ENCODE measurements around the gene FHL5. TPM values are rescaled to one million over a fixed set of nuclear protein-coding genes. Genes with fewer than 3 reads are reported as not detected.

Gene FHL5
- total and polyA plus RNA-seq, 2 experiments from 2014 or later, result not detected

DNA sequence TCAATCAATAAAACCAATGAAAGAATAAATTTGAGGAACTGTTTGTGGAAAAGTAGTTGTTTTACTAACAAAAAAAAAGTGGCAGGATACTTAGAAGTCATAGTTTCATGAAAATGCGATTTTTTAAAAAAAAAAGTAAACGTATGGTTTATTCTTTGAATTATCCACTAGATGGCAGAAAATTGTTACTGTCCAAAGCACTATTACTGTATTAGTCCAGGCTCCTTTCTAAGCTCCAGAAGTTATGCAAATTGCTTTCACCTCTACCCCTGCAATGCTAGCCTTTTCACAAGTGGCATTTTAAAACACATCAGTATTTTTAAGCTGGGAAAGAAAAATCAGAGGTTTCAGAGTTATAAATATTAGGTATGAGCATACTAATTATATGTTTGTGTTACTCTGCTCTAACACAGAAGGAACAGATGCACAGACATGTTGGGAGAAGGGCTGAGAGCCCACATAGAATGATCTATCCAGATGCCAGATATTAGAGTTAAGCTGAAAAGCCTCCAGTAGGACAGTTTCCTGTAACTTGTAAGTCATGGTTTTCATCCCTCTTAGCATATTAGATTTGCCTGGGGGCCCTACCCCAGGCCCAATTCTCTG, 63.9 kb downstream of the FHL5 start:
- Mint-ChIP-seq H3K27ac (no peak overlapping the region), H3K36me3 (ENCODE audit: low read depth) (no peaks in the 10 kb centered on the region)
- ATAC-seq, result peak; percentile 48

More for the DNA sequence above, 63.9 kb downstream of the FHL5 start:
- Histone ChIP-seq H2AFZ (no peak overlapping the region), H3K27ac (ENCODE audit: low read depth) (no peak overlapping the region), H3K79me2 (replicated peaks; ENCODE audit: insufficient read depth) (no peaks in the 10 kb centered on the region), H3K4me1 (ENCODE audit: insufficient read depth) (no peaks in the 10 kb centered on the region; the same call in 1 of the 2 replicates), H4K20me1 (replicated peaks; ENCODE audit: insufficient read depth) (no peaks in the 10 kb centered on the region), H3F3A (replicated peaks; ENCODE audit: low read depth) (no peaks in the 10 kb centered on the region), H3K9me2 (ENCODE audit: insufficient read depth) (no peaks in the 10 kb centered on the region), H3K4me2 (no peak overlapping the region), H3K4me3 (no peak overlapping the region), H3K36me3 (ENCODE audit: insufficient read depth) (no peaks in the 10 kb centered on the region), H3K27me3 (ENCODE audit: insufficient read depth) (no peaks in the 10 kb centered on the region)
- H3K4me1 Mint-ChIP-seq, result no peaks in the 10 kb centered on the region
- H3K27me3 Mint-ChIP-seq (ENCODE audit: insufficient read depth, low read depth, poor library complexity), result no peaks in the 10 kb centered on the region
- no peak overlapping the region for H3K4me3 Mint-ChIP-seq
- peak; percentile 55 for DNase-seq (ENCODE audit: low spot score)
- TF ChIP-seq EZH2phosphoT487 (IDR thresholded peaks at IDR 0.05; ENCODE audit: unreplicated experiment), result no peak
- TF ChIP-seq, protein P1, sequence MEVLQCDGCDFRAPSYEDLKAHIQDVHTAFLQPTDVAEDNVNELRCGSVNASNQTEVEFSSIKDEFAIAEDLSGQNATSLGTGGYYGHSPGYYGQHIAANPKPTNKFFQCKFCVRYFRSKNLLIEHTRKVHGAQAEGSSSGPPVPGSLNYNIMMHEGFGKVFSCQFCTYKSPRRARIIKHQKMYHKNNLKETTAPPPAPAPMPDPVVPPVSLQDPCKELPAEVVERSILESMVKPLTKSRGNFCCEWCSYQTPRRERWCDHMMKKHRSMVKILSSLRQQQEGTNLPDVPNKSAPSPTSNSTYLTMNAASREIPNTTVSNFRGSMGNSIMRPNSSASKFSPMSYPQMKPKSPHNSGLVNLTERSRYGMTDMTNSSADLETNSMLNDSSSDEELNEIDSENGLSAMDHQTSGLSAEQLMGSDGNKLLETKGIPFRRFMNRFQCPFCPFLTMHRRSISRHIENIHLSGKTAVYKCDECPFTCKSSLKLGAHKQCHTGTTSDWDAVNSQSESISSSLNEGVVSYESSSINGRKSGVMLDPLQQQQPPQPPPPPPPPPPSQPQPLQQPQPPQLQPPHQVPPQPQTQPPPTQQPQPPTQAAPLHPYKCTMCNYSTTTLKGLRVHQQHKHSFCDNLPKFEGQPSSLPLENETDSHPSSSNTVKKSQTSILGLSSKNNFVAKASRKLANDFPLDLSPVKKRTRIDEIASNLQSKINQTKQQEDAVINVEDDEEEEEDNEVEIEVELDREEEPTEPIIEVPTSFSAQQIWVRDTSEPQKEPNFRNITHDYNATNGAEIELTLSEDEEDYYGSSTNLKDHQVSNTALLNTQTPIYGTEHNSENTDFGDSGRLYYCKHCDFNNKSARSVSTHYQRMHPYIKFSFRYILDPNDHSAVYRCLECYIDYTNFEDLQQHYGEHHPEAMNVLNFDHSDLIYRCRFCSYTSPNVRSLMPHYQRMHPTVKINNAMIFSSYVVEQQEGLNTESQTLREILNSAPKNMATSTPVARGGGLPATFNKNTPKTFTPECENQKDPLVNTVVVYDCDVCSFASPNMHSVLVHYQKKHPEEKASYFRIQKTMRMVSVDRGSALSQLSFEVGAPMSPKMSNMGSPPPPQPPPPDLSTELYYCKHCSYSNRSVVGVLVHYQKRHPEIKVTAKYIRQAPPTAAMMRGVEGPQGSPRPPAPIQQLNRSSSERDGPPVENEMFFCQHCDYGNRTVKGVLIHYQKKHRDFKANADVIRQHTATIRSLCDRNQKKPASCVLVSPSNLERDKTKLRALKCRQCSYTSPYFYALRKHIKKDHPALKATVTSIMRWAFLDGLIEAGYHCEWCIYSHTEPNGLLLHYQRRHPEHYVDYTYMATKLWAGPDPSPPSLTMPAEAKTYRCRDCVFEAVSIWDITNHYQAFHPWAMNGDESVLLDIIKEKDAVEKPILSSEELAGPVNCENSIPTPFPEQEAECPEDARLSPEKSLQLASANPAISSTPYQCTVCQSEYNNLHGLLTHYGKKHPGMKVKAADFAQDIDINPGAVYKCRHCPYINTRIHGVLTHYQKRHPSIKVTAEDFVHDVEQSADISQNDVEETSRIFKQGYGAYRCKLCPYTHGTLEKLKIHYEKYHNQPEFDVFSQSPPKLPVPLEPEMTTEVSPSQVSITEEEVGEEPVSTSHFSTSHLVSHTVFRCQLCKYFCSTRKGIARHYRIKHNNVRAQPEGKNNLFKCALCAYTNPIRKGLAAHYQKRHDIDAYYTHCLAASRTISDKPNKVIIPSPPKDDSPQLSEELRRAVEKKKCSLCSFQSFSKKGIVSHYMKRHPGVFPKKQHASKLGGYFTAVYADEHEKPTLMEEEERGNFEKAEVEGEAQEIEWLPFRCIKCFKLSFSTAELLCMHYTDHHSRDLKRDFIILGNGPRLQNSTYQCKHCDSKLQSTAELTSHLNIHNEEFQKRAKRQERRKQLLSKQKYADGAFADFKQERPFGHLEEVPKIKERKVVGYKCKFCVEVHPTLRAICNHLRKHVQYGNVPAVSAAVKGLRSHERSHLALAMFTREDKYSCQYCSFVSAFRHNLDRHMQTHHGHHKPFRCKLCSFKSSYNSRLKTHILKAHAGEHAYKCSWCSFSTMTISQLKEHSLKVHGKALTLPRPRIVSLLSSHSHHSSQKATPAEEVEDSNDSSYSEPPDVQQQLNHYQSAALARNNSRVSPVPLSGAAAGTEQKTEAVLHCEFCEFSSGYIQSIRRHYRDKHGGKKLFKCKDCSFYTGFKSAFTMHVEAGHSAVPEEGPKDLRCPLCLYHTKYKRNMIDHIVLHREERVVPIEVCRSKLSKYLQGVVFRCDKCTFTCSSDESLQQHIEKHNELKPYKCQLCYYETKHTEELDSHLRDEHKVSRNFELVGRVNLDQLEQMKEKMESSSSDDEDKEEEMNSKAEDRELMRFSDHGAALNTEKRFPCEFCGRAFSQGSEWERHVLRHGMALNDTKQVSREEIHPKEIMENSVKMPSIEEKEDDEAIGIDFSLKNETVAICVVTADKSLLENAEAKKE (CRISPR knock-in tag; IDR thresholded peaks at IDR 0.05), result no peak
- TF ChIP-seq, protein P2, sequence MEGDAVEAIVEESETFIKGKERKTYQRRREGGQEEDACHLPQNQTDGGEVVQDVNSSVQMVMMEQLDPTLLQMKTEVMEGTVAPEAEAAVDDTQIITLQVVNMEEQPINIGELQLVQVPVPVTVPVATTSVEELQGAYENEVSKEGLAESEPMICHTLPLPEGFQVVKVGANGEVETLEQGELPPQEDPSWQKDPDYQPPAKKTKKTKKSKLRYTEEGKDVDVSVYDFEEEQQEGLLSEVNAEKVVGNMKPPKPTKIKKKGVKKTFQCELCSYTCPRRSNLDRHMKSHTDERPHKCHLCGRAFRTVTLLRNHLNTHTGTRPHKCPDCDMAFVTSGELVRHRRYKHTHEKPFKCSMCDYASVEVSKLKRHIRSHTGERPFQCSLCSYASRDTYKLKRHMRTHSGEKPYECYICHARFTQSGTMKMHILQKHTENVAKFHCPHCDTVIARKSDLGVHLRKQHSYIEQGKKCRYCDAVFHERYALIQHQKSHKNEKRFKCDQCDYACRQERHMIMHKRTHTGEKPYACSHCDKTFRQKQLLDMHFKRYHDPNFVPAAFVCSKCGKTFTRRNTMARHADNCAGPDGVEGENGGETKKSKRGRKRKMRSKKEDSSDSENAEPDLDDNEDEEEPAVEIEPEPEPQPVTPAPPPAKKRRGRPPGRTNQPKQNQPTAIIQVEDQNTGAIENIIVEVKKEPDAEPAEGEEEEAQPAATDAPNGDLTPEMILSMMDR (conservative IDR thresholded peaks at IDR 0.05; ENCODE audit: low read depth in 2 of 2), result peak; percentile 47 to 52
- TF ChIP-seq, protein P3, sequence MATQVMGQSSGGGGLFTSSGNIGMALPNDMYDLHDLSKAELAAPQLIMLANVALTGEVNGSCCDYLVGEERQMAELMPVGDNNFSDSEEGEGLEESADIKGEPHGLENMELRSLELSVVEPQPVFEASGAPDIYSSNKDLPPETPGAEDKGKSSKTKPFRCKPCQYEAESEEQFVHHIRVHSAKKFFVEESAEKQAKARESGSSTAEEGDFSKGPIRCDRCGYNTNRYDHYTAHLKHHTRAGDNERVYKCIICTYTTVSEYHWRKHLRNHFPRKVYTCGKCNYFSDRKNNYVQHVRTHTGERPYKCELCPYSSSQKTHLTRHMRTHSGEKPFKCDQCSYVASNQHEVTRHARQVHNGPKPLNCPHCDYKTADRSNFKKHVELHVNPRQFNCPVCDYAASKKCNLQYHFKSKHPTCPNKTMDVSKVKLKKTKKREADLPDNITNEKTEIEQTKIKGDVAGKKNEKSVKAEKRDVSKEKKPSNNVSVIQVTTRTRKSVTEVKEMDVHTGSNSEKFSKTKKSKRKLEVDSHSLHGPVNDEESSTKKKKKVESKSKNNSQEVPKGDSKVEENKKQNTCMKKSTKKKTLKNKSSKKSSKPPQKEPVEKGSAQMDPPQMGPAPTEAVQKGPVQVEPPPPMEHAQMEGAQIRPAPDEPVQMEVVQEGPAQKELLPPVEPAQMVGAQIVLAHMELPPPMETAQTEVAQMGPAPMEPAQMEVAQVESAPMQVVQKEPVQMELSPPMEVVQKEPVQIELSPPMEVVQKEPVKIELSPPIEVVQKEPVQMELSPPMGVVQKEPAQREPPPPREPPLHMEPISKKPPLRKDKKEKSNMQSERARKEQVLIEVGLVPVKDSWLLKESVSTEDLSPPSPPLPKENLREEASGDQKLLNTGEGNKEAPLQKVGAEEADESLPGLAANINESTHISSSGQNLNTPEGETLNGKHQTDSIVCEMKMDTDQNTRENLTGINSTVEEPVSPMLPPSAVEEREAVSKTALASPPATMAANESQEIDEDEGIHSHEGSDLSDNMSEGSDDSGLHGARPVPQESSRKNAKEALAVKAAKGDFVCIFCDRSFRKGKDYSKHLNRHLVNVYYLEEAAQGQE (IDR thresholded peaks at IDR 0.05; ENCODE audit: unreplicated experiment), result no peak
- H3K9me3 Mint-ChIP-seq, result no peaks in the 10 kb centered on the region

Measured in GM23338 (cell line).